ENCODE data around the gene PTGER4.
"Not testable (repeated sequence)": the region's sequence is repeated elsewhere in the genome, so short reads cannot be mapped to it uniquely, and the experiment has no call there.

PTGER4 gene

DNA sequence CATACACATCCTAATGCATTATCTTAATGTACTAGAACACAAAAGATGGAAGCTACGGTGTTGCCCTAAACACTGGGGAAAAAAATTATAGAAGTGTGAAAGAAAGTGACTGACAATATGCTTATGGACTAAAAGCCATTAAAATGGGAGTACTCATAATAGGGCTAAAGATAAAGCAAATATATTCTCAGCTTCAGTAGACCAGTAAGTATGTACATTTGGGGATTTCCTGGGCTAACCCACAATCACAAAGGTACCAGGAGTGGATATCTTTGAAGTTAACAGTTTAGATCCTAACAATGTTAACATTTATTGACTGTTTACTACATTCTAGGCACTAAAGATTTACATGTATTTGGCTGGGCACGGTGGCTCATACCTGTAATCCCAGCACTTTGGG lies 36.9 kb downstream of the PTGER4 start:
- no peak overlapping the region for H3K4me3 ChIP-seq (ENCODE audit: low read length)
- no peak for DNase-seq (ENCODE audit: low read depth)
- TF ChIP-seq, protein P1, sequence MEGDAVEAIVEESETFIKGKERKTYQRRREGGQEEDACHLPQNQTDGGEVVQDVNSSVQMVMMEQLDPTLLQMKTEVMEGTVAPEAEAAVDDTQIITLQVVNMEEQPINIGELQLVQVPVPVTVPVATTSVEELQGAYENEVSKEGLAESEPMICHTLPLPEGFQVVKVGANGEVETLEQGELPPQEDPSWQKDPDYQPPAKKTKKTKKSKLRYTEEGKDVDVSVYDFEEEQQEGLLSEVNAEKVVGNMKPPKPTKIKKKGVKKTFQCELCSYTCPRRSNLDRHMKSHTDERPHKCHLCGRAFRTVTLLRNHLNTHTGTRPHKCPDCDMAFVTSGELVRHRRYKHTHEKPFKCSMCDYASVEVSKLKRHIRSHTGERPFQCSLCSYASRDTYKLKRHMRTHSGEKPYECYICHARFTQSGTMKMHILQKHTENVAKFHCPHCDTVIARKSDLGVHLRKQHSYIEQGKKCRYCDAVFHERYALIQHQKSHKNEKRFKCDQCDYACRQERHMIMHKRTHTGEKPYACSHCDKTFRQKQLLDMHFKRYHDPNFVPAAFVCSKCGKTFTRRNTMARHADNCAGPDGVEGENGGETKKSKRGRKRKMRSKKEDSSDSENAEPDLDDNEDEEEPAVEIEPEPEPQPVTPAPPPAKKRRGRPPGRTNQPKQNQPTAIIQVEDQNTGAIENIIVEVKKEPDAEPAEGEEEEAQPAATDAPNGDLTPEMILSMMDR (IDR thresholded peaks at IDR 0.05; ENCODE audit: insufficient read depth, low read depth, low read length, missing control alignments), result no peak

DNA sequence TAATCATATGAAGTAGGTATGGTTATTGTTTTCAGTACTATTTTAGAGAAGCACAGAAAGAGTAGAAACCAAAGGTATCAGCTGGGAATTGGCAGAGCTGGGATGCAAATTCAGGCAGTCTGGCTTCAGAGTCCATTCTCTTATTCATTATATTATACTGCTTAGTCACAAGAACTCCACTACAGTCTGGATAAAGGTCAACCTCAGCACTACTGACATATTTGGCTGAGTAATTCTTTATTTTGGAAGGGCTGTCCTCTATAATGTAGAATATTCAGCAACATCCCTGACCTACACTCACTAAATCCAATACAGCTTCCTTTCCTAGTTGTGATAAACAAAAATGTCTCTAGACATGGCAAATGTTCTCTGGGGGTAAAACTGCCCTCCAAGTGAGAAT lies 37.6 kb downstream of the PTGER4 start:
- H3K4me3 ChIP-seq (ENCODE audit: low read length), result no peak overlapping the region
- no peak for DNase-seq (ENCODE audit: low read depth)
- TF ChIP-seq, protein P1 (IDR thresholded peaks at IDR 0.05; ENCODE audit: insufficient read depth, low read depth, low read length, missing control alignments), result no peak

DNA sequence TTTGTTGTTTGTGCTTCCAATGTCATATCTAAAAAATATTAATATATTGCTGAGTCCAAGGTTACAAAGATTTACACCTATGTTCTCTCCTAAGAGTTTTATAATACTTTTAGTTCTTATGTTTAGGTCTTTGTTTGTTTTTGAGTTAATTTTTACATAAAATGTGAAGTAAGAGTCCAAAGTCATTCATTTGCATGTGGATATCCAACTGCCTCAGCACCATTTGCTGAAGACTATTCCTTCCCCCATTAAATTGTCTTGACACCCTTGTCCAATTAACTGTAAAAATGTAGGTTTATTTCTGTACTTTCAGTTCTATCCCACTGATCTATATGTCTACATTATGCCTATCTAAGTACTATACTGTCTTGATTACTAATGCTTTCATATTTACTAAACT lies 40.4 kb downstream of the PTGER4 start:
- DNase-seq (ENCODE audit: low read depth), result no peak
- TF ChIP-seq, protein P1 (IDR thresholded peaks at IDR 0.05; ENCODE audit: insufficient read depth, low read depth, low read length, missing control alignments), result no peak
- no peak overlapping the region for H3K4me3 ChIP-seq (ENCODE audit: low read length)

DNA sequence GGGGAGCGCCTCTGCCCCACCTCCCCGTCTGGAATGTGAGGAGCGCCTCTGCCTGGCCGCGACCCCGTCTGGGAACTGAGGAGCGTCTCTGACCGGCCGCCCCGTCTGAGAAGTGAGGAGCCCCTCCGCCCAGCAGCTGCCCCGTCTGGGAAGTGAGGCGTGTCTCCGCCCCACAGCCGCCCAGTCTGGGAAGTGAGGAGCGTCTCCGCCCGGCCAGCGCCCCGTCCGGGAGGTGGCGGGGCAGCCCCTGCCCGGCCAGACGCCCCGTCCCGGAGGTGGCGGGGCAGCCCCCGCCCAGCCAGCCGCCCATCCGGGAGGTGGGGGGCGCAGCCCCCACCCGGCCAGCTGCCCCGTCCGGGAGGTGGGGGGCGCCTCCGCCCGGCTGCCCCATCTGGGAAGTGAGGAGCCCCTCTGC lies 42.8 kb downstream of the PTGER4 start:
- not testable (repeated sequence) for DNase-seq (ENCODE audit: low read depth)

DNA sequence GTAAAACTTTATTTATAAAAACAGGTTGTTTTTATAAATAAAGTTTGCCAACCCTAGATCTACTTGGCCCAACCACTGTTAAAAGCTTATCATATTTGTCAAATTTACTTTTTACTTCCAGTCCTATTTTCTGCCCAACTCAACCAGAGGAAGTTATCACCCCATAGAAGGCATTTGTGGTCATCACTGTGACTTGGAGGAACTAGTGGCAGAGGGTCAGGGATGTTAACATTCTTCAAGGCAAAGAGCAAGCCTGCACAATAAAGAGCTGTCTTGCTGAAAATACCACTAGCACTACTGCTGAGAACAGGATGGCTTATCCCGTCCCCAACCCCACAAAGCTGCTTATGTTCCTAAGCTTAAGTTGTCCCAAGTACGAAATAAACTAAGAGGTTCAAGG lies 53.7 kb downstream of the PTGER4 start:
- TF ChIP-seq, protein P1 (IDR thresholded peaks at IDR 0.05; ENCODE audit: insufficient read depth, low read depth, low read length, missing control alignments), result no peak
- DNase-seq (ENCODE audit: low read depth), result no peak
- H3K4me3 ChIP-seq (ENCODE audit: low read length), result no peak overlapping the region

More for the DNA sequence above, 42.8 kb downstream of the PTGER4 start:
- H3K4me3 ChIP-seq (ENCODE audit: low read length), result not testable (repeated sequence)

DNA sequence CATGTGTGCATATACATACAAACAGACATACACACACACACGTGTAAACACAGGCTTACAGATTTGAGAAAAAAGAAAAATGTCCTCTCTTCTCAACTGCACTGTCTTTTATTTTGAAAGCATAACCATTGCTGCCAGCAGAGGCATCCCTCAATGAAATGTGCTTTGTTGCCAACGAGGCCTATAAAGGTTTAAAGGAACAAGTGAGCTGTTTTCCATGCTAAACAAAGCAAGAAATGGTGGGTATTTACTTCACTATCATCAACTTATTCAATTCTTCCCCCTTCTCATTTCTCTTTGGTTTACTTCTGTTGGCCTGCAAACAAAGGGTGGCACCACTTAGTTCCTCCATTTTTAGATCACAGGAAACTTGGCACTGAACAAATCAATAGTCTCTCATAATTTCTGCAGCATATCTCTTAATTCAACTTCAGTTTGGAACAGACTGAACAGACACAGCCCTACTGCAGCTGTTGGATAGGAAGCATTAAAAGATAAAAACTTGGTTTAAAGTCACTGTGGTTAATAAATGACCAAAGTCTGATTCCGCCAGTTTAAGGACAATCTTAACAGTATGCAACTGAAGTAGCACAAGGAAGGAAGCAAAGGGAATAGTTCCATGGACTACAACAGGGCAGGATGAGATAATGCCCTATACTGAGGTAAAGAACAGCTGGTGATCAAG lies 54.3 kb downstream of the PTGER4 start:
- no peak overlapping the region for H3K4me3 ChIP-seq (ENCODE audit: low read length)
- TF ChIP-seq, protein P1 (IDR thresholded peaks at IDR 0.05; ENCODE audit: insufficient read depth, low read depth, low read length, missing control alignments), result no peak
- DNase-seq (ENCODE audit: low read depth), result no peak

DNA sequence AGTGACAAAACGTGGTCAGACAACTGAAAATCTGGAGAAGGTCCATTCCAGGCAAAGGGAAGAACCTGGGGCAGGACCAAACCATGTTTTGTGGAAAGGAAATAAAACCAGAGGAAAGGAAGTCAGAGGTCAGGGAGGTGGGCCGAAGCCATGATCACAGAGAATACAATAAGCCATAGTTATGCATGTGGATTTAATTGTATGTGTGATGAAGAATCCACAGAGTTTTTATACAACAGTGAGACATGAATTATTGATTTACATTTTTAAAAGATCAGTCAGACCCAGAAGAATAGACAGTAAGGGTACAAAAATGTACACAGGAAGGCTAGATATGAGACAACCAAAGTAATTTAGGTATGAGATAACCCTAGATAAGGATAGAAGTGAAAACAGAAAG lies 55.3 kb downstream of the PTGER4 start:
- TF ChIP-seq, protein P1 (IDR thresholded peaks at IDR 0.05; ENCODE audit: insufficient read depth, low read depth, low read length, missing control alignments), result no peak
- H3K4me3 ChIP-seq (ENCODE audit: low read length), result no peak overlapping the region
- DNase-seq (ENCODE audit: low read depth), result no peak
